ENCODE data around the gene CELSR3. TPM values are rescaled to one million over a fixed set of nuclear protein-coding genes. Genes with fewer than 3 reads are reported as not detected.

The CELSR3 gene
- total RNA-seq, 1 donor from 2014 or later, result 1.1 TPM

- Histone ChIP-seq H3K27me3 (ENCODE audit: control insufficient read depth, insufficient read depth, low read length) (no peaks in the 10 kb centered on the region), H3K36me3 (ENCODE audit: control insufficient read depth, insufficient read depth, low read length) (peaks cover 16% of the 10 kb centered on the region), H3K4me3 (ENCODE audit: low read depth, low read length) (no peak overlapping the region)
- TF ChIP-seq, protein P1, sequence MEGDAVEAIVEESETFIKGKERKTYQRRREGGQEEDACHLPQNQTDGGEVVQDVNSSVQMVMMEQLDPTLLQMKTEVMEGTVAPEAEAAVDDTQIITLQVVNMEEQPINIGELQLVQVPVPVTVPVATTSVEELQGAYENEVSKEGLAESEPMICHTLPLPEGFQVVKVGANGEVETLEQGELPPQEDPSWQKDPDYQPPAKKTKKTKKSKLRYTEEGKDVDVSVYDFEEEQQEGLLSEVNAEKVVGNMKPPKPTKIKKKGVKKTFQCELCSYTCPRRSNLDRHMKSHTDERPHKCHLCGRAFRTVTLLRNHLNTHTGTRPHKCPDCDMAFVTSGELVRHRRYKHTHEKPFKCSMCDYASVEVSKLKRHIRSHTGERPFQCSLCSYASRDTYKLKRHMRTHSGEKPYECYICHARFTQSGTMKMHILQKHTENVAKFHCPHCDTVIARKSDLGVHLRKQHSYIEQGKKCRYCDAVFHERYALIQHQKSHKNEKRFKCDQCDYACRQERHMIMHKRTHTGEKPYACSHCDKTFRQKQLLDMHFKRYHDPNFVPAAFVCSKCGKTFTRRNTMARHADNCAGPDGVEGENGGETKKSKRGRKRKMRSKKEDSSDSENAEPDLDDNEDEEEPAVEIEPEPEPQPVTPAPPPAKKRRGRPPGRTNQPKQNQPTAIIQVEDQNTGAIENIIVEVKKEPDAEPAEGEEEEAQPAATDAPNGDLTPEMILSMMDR (IDR thresholded peaks at IDR 0.05; ENCODE audit: insufficient read depth, low read length, severe bottlenecking), result no peak
- no peak for FAIRE-seq
- DNase-seq (ENCODE audit: low read depth), result no peak
Observed at GRCh38 chr3:48702320-48702920, 39.7 kb upstream of the CELSR3 start.

GRCh38 chr3:48700731-48701405, 38.2 kb upstream of the CELSR3 start:
- FAIRE-seq (no peak), DNase-seq (ENCODE audit: low read depth) (no peak)
- Histone ChIP-seq H3K36me3 (ENCODE audit: control insufficient read depth, insufficient read depth, low read length) (peaks cover 10% of the 10 kb centered on the region), H3K4me3 (ENCODE audit: low read depth, low read length) (no peak overlapping the region), H3K27me3 (ENCODE audit: control insufficient read depth, insufficient read depth, low read length) (no peaks in the 10 kb centered on the region)
- TF ChIP-seq, protein P1 (IDR thresholded peaks at IDR 0.05; ENCODE audit: insufficient read depth, low read length, severe bottlenecking), result no peak

DNA sequence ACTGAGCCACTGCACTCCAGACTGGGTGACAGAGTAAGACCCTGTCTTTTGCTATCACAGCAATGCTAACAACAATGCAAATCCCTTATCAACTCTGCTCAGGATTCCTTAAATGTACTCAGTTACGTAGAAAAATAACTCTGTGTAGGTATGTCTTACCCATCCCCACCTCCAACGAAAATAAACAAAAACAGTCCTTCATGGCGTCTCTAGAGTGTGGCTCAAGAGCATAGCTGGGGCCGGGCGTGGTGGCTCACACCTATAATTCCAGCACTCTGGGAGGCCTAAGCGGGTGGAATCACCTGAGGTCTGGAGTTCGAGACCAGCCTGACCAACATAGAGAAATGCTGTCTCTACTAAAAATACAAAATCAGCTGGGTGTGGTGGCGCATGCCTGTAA, 36.2 kb upstream of the CELSR3 start:
- no peak for DNase-seq (ENCODE audit: low read depth)
- Histone ChIP-seq H3K4me3 (ENCODE audit: low read depth, low read length) (no peak overlapping the region), H3K36me3 (ENCODE audit: control insufficient read depth, insufficient read depth, low read length) (peaks cover 18% of the 10 kb centered on the region), H3K27me3 (ENCODE audit: control insufficient read depth, insufficient read depth, low read length) (no peaks in the 10 kb centered on the region)
- TF ChIP-seq, protein P1 (IDR thresholded peaks at IDR 0.05; ENCODE audit: insufficient read depth, low read length, severe bottlenecking), result no peak
- FAIRE-seq, result no peak

DNA sequence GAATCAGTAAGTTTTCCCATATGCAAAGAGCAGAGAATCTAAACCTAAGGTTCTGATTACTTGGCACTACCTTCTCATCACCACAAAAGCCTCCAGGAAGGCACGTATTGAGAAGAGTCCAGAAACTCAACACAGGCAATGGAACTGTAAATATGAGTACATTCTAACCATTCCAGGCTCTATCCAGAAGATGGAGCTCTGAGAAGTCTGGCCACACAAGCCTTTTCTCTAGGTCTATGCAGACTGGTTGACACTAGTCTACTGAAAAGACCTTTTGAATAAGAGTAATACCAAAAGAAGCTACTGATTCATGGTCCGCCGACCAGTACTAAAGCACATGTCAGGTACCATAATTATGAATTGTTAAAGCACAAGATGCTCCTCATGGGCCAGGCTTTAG, 35.3 kb upstream of the CELSR3 start:
- DNase-seq (ENCODE audit: low read depth), result no peak
- no peak for FAIRE-seq
- Histone ChIP-seq H3K36me3 (ENCODE audit: control insufficient read depth, insufficient read depth, low read length) (peaks cover 24% of the 10 kb centered on the region), H3K4me3 (ENCODE audit: low read depth, low read length) (no peak overlapping the region), H3K27me3 (ENCODE audit: control insufficient read depth, insufficient read depth, low read length) (no peaks in the 10 kb centered on the region)
- TF ChIP-seq, protein P1 (IDR thresholded peaks at IDR 0.05; ENCODE audit: insufficient read depth, low read length, severe bottlenecking), result no peak

DNA sequence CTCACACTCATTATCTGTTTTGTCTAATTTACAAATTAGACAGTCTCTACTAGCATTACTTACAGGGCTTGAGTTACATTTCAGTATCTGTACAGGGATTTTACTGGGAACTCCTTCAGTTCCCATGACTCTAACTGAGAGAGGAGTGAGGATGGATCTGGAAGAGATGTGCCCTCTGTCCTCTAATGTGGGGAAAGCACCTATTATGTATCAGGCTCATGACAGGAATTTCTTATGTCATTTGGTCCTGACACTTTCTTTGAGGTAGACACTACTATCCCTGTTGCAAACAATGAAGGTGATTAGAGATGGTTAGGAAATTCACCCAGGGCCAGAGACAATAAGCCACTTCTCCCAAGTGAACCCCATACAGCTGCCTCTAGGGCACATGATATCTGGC, 33.9 kb upstream of the CELSR3 start:
- Histone ChIP-seq H3K4me3 (ENCODE audit: low read depth, low read length) (no peak overlapping the region), H3K36me3 (ENCODE audit: control insufficient read depth, insufficient read depth, low read length) (peaks cover 34% of the 10 kb centered on the region), H3K27me3 (ENCODE audit: control insufficient read depth, insufficient read depth, low read length) (no peaks in the 10 kb centered on the region)
- TF ChIP-seq, protein P1 (IDR thresholded peaks at IDR 0.05; ENCODE audit: insufficient read depth, low read length, severe bottlenecking), result no peak
- FAIRE-seq, result no peak
- DNase-seq (ENCODE audit: low read depth), result no peak

Measured in bronchial epithelial cell (primary cell).